CD4-positive, alpha-beta memory T cell (primary cell): ENCODE measurements around the gene MYOZ3. TPM values are rescaled to one million over a fixed set of nuclear protein-coding genes. Genes with fewer than 3 reads are reported as not detected.

Source experiments
- CTCF ChIA-PET: fragments of 350-600 bp; sonication (Branson Sonifier 250); formaldehyde crosslinking; loops from one replicate; lab custom pipeline; 2021; ENCODE audit warnings: inconsistent platforms; ENCODE audit not compliant: partially characterized antibody; lab: Charles Lee
- POLR2A ChIA-PET: fragments of 350-600 bp; sonication (Branson Sonifier 250); formaldehyde crosslinking; loops from one replicate; lab custom pipeline; 2021; ENCODE audit not compliant: partially characterized antibody; lab: Charles Lee
- DNase-seq, 5 donors: peaks; one replicate each; pipeline versions ENCODE4 v3.0.0 to v3.0.0-alpha.2; 2020 to 2022; ENCODE audit warnings: mixed read lengths in 1 of 5
- H3K27ac ChIP-seq: one replicate; pipeline ENCODE4 v1.7.0; 2013; ENCODE audit warnings: low read depth, low read length
- H3K27me3 ChIP-seq: 2 replicates; pipeline ENCODE4 v1.7.0; 2013; ENCODE audit warnings: mild to moderate bottlenecking, low read length, moderate library complexity; ENCODE audit not compliant: insufficient read depth
- H3K36me3 ChIP-seq: 2 replicates; pipeline ENCODE4 v1.7.0; 2013; ENCODE audit warnings: mild to moderate bottlenecking, low read length, moderate library complexity; ENCODE audit not compliant: insufficient read depth
- H3K4me1 ChIP-seq: 2 replicates; pipeline ENCODE4 v1.7.0; 2013; ENCODE audit warnings: mild to moderate bottlenecking, low read length, moderate library complexity; ENCODE audit not compliant: insufficient read depth
- H3K4me3 ChIP-seq, 2 donors: one replicate each; pipeline ENCODE4 v1.7.0; 2013; ENCODE audit warnings: low read length in 2 of 2, mild to moderate bottlenecking in 1 of 2
- H3K9me3 ChIP-seq, 2 donors: one replicate each; pipeline ENCODE4 v1.7.0; 2013; ENCODE audit warnings: low read length in 2 of 2, control low read depth in 1 of 2; ENCODE audit not compliant: control insufficient read depth in 1 of 2
- H3K27ac Mint-ChIP-seq, 7 donors: one replicate each; pipeline ENCODE4 v1.8.0; 2020 to 2021; ENCODE audit warnings: mixed read lengths in 7 of 7, mild to moderate bottlenecking in 6 of 7, inconsistent platforms in 3 of 7, moderate library complexity in 3 of 7
- H3K27me3 Mint-ChIP-seq, 2 donors: one replicate each; pipeline ENCODE4 v1.8.0; 2020 to 2021; ENCODE audit warnings: mixed read lengths in 2 of 2
- H3K36me3 Mint-ChIP-seq, 2 donors: one replicate each; pipeline ENCODE4 v1.8.0; 2020 to 2021; ENCODE audit warnings: mixed read lengths in 2 of 2, inconsistent platforms in 1 of 2, mild to moderate bottlenecking in 1 of 2
- H3K4me1 Mint-ChIP-seq, 4 donors: one replicate each; pipeline ENCODE4 v1.8.0; 2020 to 2021; ENCODE audit warnings: mixed read lengths in 4 of 4, mild to moderate bottlenecking in 1 of 4
- H3K4me3 Mint-ChIP-seq, 8 donors: one replicate each; pipeline ENCODE4 v1.8.0; 2020 to 2021; ENCODE audit warnings: mixed read lengths in 8 of 8, mild to moderate bottlenecking in 7 of 8, moderate library complexity in 6 of 8, inconsistent platforms in 3 of 8
- H3K9me3 Mint-ChIP-seq, 8 donors: one replicate each; pipeline ENCODE4 v1.8.0; 2020 to 2021; ENCODE audit warnings: mixed read lengths in 8 of 8, mild to moderate bottlenecking in 5 of 8, inconsistent platforms in 3 of 8, moderate library complexity in 1 of 8
- intact Hi-C: fragments of 100-400 bp; cut with micrococcal nuclease; formaldehyde crosslinking; loops from one replicate; pipeline ENCODE4 v1.15.1; 2023
- polyA plus RNA-seq, 2 donors: library from polyadenylated mRNA; unstranded; fragments of 300-500 nt; fragmentation: Illumina TruSeq; gene quantifications; one replicate each; pipeline ENCODE4 v1.2.3, GENCODE V29; 2021
- total RNA-seq, 2 experiments: library from RNA; stranded (reverse); gene quantifications; one replicate each; pipeline ENCODE4 v1.2.3, GENCODE V29; 2021

Gene MYOZ3
- total and polyA plus RNA-seq, 4 experiments from 2014 or later, result not detected

DNA sequence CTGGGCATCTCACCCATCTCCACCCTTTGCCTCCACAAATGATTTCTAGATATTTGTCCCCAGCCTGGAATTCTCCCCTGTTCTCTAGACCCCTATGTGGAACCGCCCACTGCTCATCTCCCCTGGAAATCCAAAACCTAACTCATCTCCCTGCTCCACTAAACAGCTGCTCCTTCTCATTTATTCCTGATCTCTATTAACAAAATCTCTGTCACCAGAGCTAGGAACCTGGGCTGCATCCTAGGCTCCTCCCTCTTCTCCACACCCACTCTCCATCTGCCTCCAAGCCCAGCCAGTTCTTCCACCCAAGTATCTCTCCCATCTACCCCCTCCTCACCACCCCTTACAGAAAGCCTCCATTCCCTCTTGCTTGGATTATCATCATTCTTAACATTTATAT is 44.5 kb upstream of the MYOZ3 start:
- Histone ChIP-seq H3K27ac (no peak overlapping the region), H3K9me3 (no peaks in the 10 kb centered on the region), H3K27me3 (peaks cover 2% of the 10 kb centered on the region), H3K4me1 (no peaks in the 10 kb centered on the region), H3K4me3 (no peak overlapping the region), H3K36me3 (no peaks in the 10 kb centered on the region)
- intact Hi-C loops, result no loop called here
- H3K4me3 Mint-ChIP-seq, result no peak overlapping the region
- DNase-seq, result no peak
- peak overlapping the region in 1 of 7 donors; percentile 35 for H3K27ac Mint-ChIP-seq
- ChIA-PET CTCF (interaction anchor here (0.6 kb wide), 1 partner anchor 232 kb away, joined by 3 read pairs; no protein-coding TSS in a partner anchor), POLR2A (no interaction called here)
- no peaks in the 10 kb centered on the region for H3K36me3 Mint-ChIP-seq
- no peaks in the 10 kb centered on the region for H3K9me3 Mint-ChIP-seq
- H3K27me3 Mint-ChIP-seq, result peaks cover 0 to 5% of the 10 kb centered on the region in 2 donors
- peaks cover 0 to 14% (median 2%) of the 10 kb centered on the region in 4 donors for H3K4me1 Mint-ChIP-seq

DNA sequence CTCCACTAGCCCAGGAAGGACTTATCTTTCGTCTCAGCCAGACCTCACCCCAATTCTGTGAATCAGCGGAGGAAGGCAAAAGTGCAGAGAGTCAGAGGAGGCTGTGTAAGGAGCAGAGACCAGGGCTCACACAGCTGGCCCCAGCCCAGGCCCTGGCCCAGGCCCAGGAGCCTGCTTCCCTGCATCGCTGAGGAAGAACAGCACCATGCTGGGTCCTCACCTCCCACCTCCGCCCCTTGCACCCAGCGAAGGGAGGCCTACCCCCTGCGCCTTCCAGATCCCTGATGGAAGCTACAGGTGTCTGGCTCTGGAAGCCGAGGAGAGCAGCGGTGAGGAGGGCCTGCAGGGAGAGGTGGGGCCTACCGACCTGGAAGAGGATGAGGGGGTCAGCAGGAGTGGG is 42.9 kb upstream of the MYOZ3 start:
- Mint-ChIP-seq H3K27ac (no peak overlapping the region), H3K36me3 (no peaks in the 10 kb centered on the region), H3K4me3 (no peak overlapping the region), H3K4me1 (peaks cover 4 to 17% (median 6%) of the 10 kb centered on the region in 4 donors), H3K9me3 (no peaks in the 10 kb centered on the region), H3K27me3 (peaks cover 0 to 2% of the 10 kb centered on the region in 2 donors)
- ChIA-PET POLR2A (no interaction called here), CTCF (no interaction called here)
- no peak overlapping the region for H3K27ac ChIP-seq
- intact Hi-C loops, result no loop called here
- H3K27me3 ChIP-seq, result no peaks in the 10 kb centered on the region
- H3K9me3 ChIP-seq, result no peaks in the 10 kb centered on the region
- H3K4me1 ChIP-seq, result peaks cover under 1% of the 10 kb centered on the region
- no peak overlapping the region for H3K4me3 ChIP-seq
- no peak for DNase-seq
- no peaks in the 10 kb centered on the region for H3K36me3 ChIP-seq

DNA sequence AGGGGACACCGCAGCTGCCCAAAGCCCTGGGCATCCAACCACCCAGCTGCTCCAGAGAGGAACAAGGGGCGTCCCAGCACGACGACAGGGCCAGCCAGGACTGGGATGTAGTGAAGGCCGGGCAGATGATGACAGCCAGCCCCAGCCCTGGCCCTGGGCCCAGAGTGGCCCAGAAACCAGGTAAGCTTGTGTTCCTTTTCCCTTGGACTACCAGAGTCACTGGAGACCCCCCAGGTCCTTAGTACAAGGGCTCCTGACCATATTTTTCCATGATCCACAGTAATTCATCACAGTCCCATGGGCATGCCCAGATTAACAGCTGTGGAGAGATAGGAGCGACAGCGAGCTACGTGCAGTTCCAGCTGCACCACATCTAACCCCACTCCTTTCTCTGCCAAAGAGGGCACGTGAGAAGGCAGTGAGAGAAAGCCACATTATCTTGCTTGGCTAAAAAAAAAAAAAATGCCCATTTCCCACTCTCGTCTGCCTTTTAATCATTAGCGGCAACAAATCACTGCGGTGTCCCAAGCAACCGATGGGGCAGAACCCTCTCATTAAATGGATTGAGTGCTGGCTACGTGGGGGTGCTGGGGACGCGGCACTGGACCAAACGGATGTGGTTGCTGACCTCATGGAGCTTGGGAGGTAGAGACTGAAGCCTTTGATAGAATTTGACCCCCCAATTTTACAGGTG is 42.3 kb upstream of the MYOZ3 start:
- H3K27ac Mint-ChIP-seq, result no peak overlapping the region
- Histone ChIP-seq H3K36me3 (no peaks in the 10 kb centered on the region), H3K4me3 (no peak overlapping the region), H3K27ac (no peak overlapping the region), H3K9me3 (no peaks in the 10 kb centered on the region), H3K27me3 (no peaks in the 10 kb centered on the region), H3K4me1 (peaks cover 6% of the 10 kb centered on the region)
- H3K4me3 Mint-ChIP-seq, result no peak overlapping the region
- no peak for DNase-seq
- ChIA-PET POLR2A (no interaction called here), CTCF (no interaction called here)
- no peaks in the 10 kb centered on the region for H3K9me3 Mint-ChIP-seq
- no peaks in the 10 kb centered on the region for H3K36me3 Mint-ChIP-seq
- H3K4me1 Mint-ChIP-seq, result peaks cover 8 to 23% (median 10%) of the 10 kb centered on the region in 4 donors
- intact Hi-C loops, result no loop called here
- H3K27me3 Mint-ChIP-seq, result peaks cover 0 to 2% of the 10 kb centered on the region in 2 donors

DNA sequence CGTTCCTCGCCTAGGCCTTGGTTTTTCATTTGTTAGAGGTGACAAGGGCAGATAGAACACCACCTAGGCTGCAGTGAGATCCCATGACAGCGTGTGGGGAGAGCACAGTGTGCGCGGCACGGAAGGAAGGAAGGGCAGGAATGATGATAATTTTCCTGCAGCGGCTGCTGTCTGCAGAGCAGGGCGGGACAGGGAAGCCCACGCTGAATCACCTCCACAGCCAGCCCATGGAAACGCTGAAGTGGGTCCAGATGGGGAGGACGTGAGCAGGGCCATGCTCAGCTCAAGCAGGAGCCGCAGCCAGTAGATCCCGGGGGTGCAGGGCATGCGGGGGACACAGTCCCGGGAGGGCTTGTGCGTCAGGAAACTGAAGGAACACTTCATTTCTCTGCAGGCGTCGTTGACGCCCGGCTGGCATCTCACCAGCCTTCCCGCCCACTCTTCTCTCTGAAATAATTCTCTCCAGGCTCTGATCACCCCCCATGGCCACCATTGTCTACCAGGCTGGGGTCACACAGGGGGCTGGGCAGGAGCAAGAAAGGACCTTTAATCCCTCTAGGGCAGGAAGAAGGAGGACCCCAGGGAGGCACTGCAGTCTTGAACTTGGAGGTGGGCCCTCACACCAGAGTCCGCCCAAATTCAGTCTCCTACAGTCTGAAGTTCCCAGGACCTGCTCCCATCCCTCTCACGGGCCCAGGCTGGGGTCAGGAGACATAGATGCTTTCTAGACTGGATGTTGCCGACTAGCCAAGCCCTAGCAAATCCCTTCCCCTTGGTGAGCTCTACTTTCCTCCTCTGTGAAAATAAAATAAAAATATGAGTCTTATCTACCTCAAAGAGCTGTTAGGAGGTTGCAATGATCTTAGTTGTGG is 41.5 kb upstream of the MYOZ3 start:
- Mint-ChIP-seq H3K9me3 (no peaks in the 10 kb centered on the region), H3K27me3 (peaks cover 1 to 6% of the 10 kb centered on the region in 2 donors), H3K27ac (no peak overlapping the region), H3K4me3 (no peak overlapping the region), H3K36me3 (no peaks in the 10 kb centered on the region), H3K4me1 (peaks cover 12 to 30% (median 17%) of the 10 kb centered on the region in 4 donors)
- Histone ChIP-seq H3K36me3 (no peaks in the 10 kb centered on the region), H3K9me3 (no peaks in the 10 kb centered on the region), H3K27ac (no peak overlapping the region), H3K27me3 (no peaks in the 10 kb centered on the region), H3K4me1 (peaks cover 11% of the 10 kb centered on the region), H3K4me3 (no peak overlapping the region)
- intact Hi-C loops, result no loop called here
- no peak for DNase-seq
- ChIA-PET POLR2A (no interaction called here), CTCF (no interaction called here)

DNA sequence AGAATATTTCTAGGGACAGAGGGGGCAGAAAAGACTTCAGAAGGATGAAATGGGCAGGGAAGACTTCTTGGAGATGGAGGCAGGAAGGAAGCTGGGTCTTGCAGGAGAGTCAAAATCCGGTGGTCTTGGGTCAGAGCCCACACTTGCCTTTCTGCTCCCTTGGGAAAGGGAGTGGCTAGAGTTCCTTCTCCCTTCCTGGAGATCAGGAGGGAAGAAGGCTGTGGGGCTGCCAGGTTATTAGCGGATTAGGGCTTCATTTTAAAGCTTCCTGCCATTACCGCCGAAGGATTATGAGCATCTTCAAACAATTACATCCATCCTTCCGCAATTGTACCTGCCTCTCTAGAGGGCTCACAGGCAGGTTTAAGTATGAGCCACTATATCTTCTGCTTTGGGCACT is 39.8 kb upstream of the MYOZ3 start:
- POLR2A ChIA-PET, result no interaction called here
- CTCF ChIA-PET, result no interaction called here
- H3K4me3 Mint-ChIP-seq, result no peak overlapping the region

DNA sequence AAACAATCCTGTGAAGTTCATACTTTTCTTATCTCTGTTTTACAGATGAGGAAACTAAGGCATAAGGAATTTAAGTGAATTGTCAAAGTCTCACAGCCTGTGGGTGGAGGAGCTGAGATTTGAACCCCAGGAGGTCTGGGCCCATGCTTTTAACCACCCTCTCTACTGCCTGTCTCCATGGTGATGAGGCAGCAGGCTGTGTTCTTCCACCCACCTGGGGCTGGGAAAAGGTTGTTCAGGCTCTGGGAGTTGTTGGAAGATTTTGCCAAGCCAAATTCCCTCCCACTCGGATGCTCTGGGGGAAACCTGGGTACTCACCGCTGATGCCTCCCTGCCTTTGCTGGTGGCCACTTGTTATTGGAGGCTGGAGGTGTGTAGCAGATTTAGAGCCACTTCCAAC is 38.9 kb upstream of the MYOZ3 start:
- DNase-seq, result no peak
- Histone ChIP-seq H3K27me3 (no peaks in the 10 kb centered on the region), H3K36me3 (no peaks in the 10 kb centered on the region), H3K27ac (no peak overlapping the region), H3K4me3 (no peak overlapping the region), H3K9me3 (no peaks in the 10 kb centered on the region), H3K4me1 (peaks cover 20% of the 10 kb centered on the region)
- no peaks in the 10 kb centered on the region for H3K9me3 Mint-ChIP-seq
- ChIA-PET CTCF (no interaction called here), POLR2A (no interaction called here)
- H3K27me3 Mint-ChIP-seq, result peaks cover 1 to 10% of the 10 kb centered on the region in 2 donors
- H3K36me3 Mint-ChIP-seq, result no peaks in the 10 kb centered on the region
- no peak overlapping the region for H3K4me3 Mint-ChIP-seq
- intact Hi-C loops, result no loop called here
- H3K27ac Mint-ChIP-seq, result no peak overlapping the region
- H3K4me1 Mint-ChIP-seq, result peaks cover 12 to 16% (median 16%) of the 10 kb centered on the region in 4 donors

More for the DNA sequence above, 39.8 kb upstream of the MYOZ3 start:
- Mint-ChIP-seq H3K9me3 (no peaks in the 10 kb centered on the region), H3K27me3 (peaks cover 1 to 7% of the 10 kb centered on the region in 2 donors), H3K36me3 (no peaks in the 10 kb centered on the region), H3K4me1 (peaks cover 12 to 19% (median 16%) of the 10 kb centered on the region in 4 donors), H3K27ac (peak overlapping the region in 1 of 7 donors; percentile 58)
- H3K27ac ChIP-seq, result no peak overlapping the region
- H3K27me3 ChIP-seq, result no peaks in the 10 kb centered on the region
- H3K4me3 ChIP-seq, result no peak overlapping the region
- no peak for DNase-seq
- no peaks in the 10 kb centered on the region for H3K9me3 ChIP-seq
- H3K36me3 ChIP-seq, result no peaks in the 10 kb centered on the region
- peaks cover 20% of the 10 kb centered on the region for H3K4me1 ChIP-seq
- intact Hi-C loops, result no loop called here

DNA sequence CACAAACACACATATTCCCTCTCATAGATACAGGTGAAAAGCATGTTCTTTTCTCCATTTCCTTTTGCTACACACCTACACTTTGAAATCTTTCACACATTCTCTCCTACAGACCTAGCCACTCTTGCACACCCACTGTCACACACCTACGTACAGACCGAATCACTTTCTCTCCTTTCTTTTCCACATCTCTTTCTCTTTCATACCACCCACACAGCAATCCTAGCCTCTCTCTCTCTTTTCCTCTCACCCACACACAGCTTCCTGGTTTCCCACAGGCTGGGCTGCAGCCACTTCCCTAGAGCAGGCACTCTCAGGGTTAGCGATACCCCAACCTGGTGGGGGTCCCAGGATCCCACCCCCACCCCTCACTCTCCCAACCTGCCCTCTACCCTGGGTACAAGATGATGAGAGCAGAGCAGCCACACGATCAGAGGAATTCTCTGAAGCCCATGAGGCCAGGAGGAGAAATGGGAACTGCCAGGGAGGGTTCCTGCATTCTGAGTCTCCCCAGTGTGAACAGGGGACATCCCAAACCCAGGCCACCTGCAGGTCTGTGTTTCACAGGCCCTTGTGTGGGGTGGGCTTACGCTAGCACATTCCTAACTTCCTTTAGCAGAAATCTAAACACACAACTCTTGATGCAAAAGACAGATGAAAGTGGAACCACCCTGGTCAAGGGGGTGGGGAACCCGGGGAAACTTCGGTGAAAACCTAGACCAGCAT is 37.7 kb upstream of the MYOZ3 start:
- intact Hi-C loops, result no loop called here
- DNase-seq, result no peak

More for the DNA sequence above, 37.7 kb upstream of the MYOZ3 start:
- Histone ChIP-seq H3K4me1 (peaks cover 20% of the 10 kb centered on the region), H3K9me3 (no peaks in the 10 kb centered on the region), H3K4me3 (no peak overlapping the region), H3K27ac (no peak overlapping the region), H3K27me3 (no peaks in the 10 kb centered on the region), H3K36me3 (no peaks in the 10 kb centered on the region)
- peaks cover 12 to 16% (median 16%) of the 10 kb centered on the region in 4 donors for H3K4me1 Mint-ChIP-seq
- POLR2A ChIA-PET, result interaction anchor here (1.7 kb wide), 1 partner anchor 78 kb away, joined by 5 read pairs; the partner anchor contains the start of gene RBM22
- H3K27ac Mint-ChIP-seq, result peak overlapping the region in 4 of 7 donors; percentile 17 to 77 (median 51)
- H3K27me3 Mint-ChIP-seq, result peaks cover 1 to 14% of the 10 kb centered on the region in 2 donors
- H3K36me3 Mint-ChIP-seq, result no peaks in the 10 kb centered on the region
- H3K4me3 Mint-ChIP-seq, result peak overlapping the region; percentile 10 to 92 (median 60)
- no peaks in the 10 kb centered on the region for H3K9me3 Mint-ChIP-seq
- CTCF ChIA-PET, result no interaction called here
